Ascending aorta (tissue), 2 donors: ENCODE measurements around the gene ZNF398. TPM values are rescaled to one million over a fixed set of nuclear protein-coding genes. Genes with fewer than 3 reads are reported as not detected.

Source experiments
- DNase-seq, 2 donors: peaks; one replicate each; pipeline ENCODE4 v3.0.0-alpha.2; 2019; ENCODE audit warnings: low spot score in 2 of 2
- H3K27ac ChIP-seq, 2 donors: fragments of 200-600 bp; sonication (generic); one replicate each; pipeline ENCODE4 v1.5.1; 2016 to 2017; ENCODE audit warnings: mild to moderate bottlenecking in 1 of 2
- H3K27me3 ChIP-seq: fragments of 200-600 bp; sonication (generic); one replicate; pipeline ENCODE4 v1.5.1; 2017
- H3K36me3 ChIP-seq, 2 donors: fragments of 200-600 bp; sonication (generic); one replicate each; pipeline ENCODE4 v1.5.1; 2016
- H3K4me1 ChIP-seq, 2 donors: fragments of 200-600 bp; sonication (generic); one replicate each; pipeline ENCODE4 v1.5.1; 2016 to 2017; ENCODE audit warnings: mild to moderate bottlenecking in 1 of 2
- H3K4me3 ChIP-seq, 2 donors: fragments of 200-600 bp; sonication (generic); one replicate each; pipeline ENCODE4 v1.5.1; 2016 to 2017; ENCODE audit warnings: mild to moderate bottlenecking in 1 of 2
- H3K9me3 ChIP-seq, 2 donors: fragments of 200-600 bp; sonication (generic); one replicate each; pipeline ENCODE4 v1.5.1; 2016
- intact Hi-C: fragments of 100-400 bp; cut with DNase I; formaldehyde crosslinking; loops from one replicate; pipeline ENCODE4 v1.15.1; 2023
- total RNA-seq: library from RNA; depleted of rRNA; stranded (reverse); fragments of >200 nt; gene quantifications from one replicate; pipeline ENCODE4 v1.1.0, GENCODE V29; 2016
- TF ChIP-seq, protein P1 (sequence below), 3 experiments: fragments of 200-600 bp in 2 of 3; fragments of 450-650 bp in 1 of 3; sonication (generic) in 2 of 3; IDR thresholded peaks; one replicate each; pipeline ENCODE4 v1.5.1; 2016 to 2019; ENCODE audit warnings: antibody characterized with exemption in 3 of 3, mild to moderate bottlenecking in 1 of 3, moderate library complexity in 1 of 3

The ZNF398 gene
- total RNA-seq, 1 donor from 2014 or later = 19.6 TPM

DNA sequence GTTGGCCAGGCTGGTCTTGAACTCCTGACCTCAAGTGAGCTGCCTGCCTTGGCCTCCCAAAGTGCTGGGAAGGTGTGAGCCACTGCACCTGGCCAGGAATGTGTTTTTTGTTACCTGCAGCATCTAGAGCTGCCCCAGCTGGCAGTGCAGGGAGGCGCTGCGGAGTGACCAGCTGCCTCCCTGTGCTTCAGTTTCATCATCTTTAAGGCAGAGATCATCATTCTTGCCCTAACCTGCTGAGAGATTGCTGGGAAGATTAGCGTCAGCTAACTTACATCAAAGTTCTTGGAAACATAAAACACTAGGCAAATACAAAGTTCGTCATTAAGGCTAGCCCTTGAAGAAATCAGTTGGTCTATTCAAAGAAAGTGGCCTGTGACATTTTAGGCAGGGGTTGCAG, 50.4 kb downstream of the ZNF398 start:
- Histone ChIP-seq H3K27me3 (no peaks in the 10 kb centered on the region), H3K9me3 (no peaks in the 10 kb centered on the region), H3K4me3 (peak overlapping the region in 1 of 2 donors; percentile 98), H3K27ac (no peak overlapping the region), H3K4me1 (peaks cover 20 to 22% of the 10 kb centered on the region in 2 donors), H3K36me3 (peaks cover 45 to 46% of the 10 kb centered on the region in 2 donors)
- intact Hi-C loops = loop anchor here (5.0 to 10.0 kb wide), 4 partner anchors 50 to 517 kb away; partner anchors contain the start of genes PDIA4, ZNF398 and ZNF425
- DNase-seq = no peak
- TF ChIP-seq, protein P1, sequence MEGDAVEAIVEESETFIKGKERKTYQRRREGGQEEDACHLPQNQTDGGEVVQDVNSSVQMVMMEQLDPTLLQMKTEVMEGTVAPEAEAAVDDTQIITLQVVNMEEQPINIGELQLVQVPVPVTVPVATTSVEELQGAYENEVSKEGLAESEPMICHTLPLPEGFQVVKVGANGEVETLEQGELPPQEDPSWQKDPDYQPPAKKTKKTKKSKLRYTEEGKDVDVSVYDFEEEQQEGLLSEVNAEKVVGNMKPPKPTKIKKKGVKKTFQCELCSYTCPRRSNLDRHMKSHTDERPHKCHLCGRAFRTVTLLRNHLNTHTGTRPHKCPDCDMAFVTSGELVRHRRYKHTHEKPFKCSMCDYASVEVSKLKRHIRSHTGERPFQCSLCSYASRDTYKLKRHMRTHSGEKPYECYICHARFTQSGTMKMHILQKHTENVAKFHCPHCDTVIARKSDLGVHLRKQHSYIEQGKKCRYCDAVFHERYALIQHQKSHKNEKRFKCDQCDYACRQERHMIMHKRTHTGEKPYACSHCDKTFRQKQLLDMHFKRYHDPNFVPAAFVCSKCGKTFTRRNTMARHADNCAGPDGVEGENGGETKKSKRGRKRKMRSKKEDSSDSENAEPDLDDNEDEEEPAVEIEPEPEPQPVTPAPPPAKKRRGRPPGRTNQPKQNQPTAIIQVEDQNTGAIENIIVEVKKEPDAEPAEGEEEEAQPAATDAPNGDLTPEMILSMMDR (IDR thresholded peaks at IDR 0.05) = no peak

DNA sequence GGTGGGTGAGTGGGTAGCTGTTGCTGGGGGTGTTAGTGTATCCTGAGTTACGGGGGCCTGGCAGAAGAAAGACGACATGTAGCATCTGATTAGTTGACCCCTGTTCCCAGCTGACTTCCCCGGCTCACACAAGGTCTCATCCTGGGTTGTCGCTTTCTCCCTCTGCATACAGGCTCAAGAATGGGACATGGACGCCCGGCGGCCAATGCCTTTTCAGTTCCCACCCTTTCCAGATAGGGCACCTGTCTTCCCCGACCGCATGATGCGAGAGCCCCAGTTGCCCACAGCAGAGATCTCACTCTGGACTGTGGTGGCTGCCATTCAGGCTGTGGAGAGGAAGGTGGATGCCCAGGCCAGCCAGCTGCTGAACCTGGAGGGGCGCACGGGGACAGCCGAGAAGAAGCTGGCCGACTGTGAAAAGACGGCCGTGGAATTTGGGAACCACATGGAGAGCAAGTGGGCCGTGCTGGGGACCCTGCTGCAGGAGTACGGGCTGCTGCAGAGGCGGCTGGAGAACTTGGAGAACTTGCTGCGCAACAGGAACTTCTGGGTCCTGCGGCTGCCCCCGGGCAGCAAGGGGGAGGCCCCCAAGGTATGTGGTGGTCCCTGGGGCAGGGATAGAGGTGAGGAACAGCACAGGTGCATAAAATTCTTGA, 51.0 kb downstream of the ZNF398 start:
- Histone ChIP-seq H3K27ac (no peak overlapping the region), H3K36me3 (peaks cover 52% of the 10 kb centered on the region in 2 donors), H3K4me1 (peaks cover 20 to 22% of the 10 kb centered on the region in 2 donors), H3K4me3 (no peak overlapping the region), H3K27me3 (no peaks in the 10 kb centered on the region), H3K9me3 (no peaks in the 10 kb centered on the region)
- intact Hi-C loops = loop anchor here (5.0 to 10.0 kb wide), 4 partner anchors 51 to 517 kb away; partner anchors contain the start of genes PDIA4, ZNF398 and ZNF425
- DNase-seq = no peak
- TF ChIP-seq, protein P1 (IDR thresholded peaks at IDR 0.05) = no peak

DNA sequence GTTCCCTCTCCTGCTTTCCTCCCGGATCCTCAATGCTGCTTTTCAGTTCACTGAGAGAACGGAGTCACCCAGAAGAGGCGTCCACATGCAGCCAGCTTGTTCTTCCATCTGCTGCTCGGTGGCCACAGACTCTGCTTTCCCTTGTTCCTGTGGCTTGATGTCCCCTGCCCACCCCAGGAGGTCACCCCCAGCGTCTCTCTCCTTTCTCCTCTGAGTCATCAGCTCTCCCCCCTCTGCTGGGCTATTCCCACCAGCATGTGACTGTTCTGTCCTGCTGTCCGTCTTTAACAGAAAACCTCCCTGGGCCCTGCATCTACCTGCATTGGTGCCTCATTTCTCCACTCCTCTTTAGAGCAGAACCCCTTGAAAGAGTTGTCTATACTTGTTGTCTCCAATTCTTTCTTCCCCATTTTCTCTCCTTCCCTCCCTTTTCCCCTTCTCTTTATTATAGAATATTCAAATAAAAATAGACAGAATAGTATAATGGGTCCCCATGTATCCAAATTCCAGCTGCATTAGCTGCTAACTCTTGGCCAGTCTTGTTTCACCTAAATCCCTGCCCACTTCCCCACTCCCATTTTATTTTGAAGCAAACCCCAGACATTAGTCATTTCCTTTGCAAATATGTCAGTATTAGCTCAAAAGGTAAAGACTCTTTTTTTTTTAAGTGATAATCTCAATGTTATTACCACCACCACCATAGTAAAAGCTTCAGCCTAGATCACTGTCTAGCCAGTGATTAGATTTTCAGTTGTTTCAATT, 52.2 kb downstream of the ZNF398 start:
- Histone ChIP-seq H3K4me3 (no peak overlapping the region), H3K4me1 (peaks cover 20 to 22% of the 10 kb centered on the region in 2 donors), H3K36me3 (peaks cover 57 to 64% of the 10 kb centered on the region in 2 donors), H3K27ac (no peak overlapping the region), H3K9me3 (no peaks in the 10 kb centered on the region), H3K27me3 (no peaks in the 10 kb centered on the region)
- intact Hi-C loops = loop anchor here (5.0 to 10.0 kb wide), 4 partner anchors 52 to 515 kb away; partner anchors contain the start of genes PDIA4, ZNF398 and ZNF425
- no peak for DNase-seq
- TF ChIP-seq, protein P1 (IDR thresholded peaks at IDR 0.05) = no peak

DNA sequence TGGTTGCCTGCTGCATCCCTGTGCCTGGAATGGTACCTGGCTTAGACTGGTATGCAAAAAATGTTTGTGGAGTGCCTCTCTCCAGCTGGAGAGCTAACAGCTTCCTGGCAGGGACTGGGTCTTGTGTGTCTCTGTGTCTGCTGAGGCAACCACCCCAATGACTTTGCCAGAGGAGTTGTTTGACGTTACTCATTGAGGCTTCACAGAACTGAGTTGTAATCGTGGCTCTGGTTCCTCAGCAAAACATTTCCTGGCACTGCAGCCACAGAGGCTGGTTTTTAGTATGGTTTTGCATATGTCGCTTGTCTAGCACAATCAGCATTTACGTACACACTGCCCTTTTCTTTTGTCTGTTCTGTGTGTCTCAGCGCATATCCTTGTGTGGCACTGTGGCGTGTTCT, 55.6 kb downstream of the ZNF398 start:
- Histone ChIP-seq H3K27me3 (no peaks in the 10 kb centered on the region), H3K9me3 (no peaks in the 10 kb centered on the region), H3K27ac (no peak overlapping the region), H3K36me3 (peaks cover 68 to 98% of the 10 kb centered on the region in 2 donors), H3K4me1 (peaks cover under 1% of the 10 kb centered on the region in 2 donors), H3K4me3 (no peak overlapping the region)
- DNase-seq = no peak
- intact Hi-C loops = no loop called here
- TF ChIP-seq, protein P1 (IDR thresholded peaks at IDR 0.05) = no peak

DNA sequence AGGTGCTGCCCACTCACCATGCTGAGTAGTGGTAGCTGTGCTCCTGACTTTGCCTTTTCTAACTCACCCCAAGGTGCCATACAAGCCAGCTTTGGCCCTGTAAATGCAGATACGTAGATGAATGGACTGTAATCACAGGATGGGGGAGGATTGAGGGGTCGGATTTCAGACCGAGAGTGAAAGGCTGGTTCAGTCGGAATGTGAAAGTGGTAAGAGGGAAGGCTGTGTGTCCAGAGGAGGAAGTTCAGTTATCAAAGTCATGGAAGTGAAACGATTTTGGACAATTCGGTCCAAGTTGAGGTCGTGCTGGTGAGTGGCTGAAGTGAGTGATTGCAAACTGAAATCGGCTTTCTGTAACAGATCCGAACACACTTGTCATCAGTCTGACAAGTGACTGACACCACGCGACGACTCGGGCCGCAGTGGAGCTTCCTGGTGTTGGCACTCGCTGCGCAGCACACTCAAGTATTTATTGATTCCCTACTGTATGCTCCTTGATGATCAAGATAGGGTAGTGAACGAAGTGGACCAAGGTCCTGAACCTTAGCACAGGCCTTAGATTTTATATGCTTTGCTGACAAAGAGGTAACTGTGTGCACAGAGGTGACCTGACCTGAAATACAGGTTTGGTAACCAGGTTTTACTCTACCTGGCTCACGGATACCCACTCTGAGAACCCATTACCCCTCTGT, 58.6 kb downstream of the ZNF398 start:
- Histone ChIP-seq H3K4me3 (no peak overlapping the region), H3K27ac (no peak overlapping the region), H3K4me1 (no peaks in the 10 kb centered on the region), H3K36me3 (peaks cover 66 to 97% of the 10 kb centered on the region in 2 donors), H3K27me3 (no peaks in the 10 kb centered on the region), H3K9me3 (no peaks in the 10 kb centered on the region)
- DNase-seq = no peak
- intact Hi-C loops = no loop called here
- TF ChIP-seq, protein P1 (IDR thresholded peaks at IDR 0.05) = no peak
